Measurements from ENCODE around the gene RSKR. TPM values are rescaled to one million over a fixed set of nuclear protein-coding genes. Genes with fewer than 3 reads are reported as not detected.

Gene RSKR
- total and polyA plus RNA-seq, 9 of the 15 experiments (the other 6 are each of a cell fraction or from before 2014, with no cell fraction given) = 1.4 to 42.3 (median 16.2) TPM

DNA sequence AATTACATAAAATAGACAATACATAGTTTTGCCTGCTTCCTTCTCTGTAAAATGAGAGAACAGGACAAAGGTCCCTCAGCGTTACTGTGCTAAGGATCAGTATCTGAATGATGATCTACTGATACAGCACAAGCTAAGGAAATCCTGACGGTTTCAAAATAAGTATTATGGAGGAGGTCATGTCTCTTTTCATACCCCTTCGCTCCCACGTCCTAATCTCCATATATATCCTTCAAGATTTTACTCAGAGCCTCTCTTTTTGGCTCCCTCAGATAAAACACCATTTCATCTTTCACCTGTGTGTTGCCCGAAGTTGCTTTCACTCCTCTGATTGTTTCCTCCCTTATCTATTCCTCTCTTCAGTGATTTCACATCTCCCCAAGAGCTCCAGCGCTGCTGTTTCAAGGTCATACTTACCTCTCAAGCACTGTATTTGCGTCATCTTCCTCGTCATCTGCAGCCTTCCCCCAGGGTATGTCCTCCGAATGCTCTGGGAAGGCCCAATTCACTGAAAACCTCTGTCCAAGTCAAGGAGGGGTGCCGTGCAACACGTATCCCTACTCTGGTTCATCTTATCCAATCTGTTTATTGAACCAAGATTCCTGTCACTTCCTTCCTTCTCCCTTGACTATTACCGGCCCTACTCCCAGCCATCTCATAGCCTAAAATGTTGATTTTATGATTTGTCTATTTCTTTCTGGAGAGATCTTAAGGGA is 32.2 kb upstream of the RSKR start (continued):
- TF ChIP-seq POLR2H (tag; IDR thresholded peaks at IDR 0.05; ENCODE audit: low read depth) (peak; percentile 80), SIX5 (IDR thresholded peaks at IDR 0.05; ENCODE audit: borderline replicate concordance in 1 of 2, insufficient read depth in 1 of 2, low read depth in 1 of 2, low read length in 2 of 2) (0 out of 4 replicates have a peak, but pooled peaks of 1 of the 2 experiments have one; percentile 7), PML (IDR thresholded peaks at IDR 0.05; ENCODE audit: low read length) (0 out of 2 replicates have a peak, but pooled peaks have one; percentile 22), ESRRA (IDR thresholded peaks at IDR 0.05; ENCODE audit: borderline replicate concordance, low read depth) (peak; percentile 99), SMARCA4 (IDR thresholded peaks at IDR 0.05) (peak; percentile 74; the same call in 1 of the 2 replicates), NRF1 (conservative IDR thresholded peaks at IDR 0.05 in 1 of 2, IDR thresholded peaks at IDR 0.05 in 1 of 2) (peak; percentile 21 to 36; a peak in 2 of 4 replicates), ZNF586 (CRISPR knock-in tag; conservative IDR thresholded peaks at IDR 0.05) (no peak), SUPT5H (IDR thresholded peaks at IDR 0.05) (0 out of 2 replicates have a peak, but pooled peaks have one; percentile 51)
- TF ChIP-seq, protein P1, sequence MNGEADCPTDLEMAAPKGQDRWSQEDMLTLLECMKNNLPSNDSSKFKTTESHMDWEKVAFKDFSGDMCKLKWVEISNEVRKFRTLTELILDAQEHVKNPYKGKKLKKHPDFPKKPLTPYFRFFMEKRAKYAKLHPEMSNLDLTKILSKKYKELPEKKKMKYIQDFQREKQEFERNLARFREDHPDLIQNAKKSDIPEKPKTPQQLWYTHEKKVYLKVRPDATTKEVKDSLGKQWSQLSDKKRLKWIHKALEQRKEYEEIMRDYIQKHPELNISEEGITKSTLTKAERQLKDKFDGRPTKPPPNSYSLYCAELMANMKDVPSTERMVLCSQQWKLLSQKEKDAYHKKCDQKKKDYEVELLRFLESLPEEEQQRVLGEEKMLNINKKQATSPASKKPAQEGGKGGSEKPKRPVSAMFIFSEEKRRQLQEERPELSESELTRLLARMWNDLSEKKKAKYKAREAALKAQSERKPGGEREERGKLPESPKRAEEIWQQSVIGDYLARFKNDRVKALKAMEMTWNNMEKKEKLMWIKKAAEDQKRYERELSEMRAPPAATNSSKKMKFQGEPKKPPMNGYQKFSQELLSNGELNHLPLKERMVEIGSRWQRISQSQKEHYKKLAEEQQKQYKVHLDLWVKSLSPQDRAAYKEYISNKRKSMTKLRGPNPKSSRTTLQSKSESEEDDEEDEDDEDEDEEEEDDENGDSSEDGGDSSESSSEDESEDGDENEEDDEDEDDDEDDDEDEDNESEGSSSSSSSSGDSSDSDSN (IDR thresholded peaks at IDR 0.05; ENCODE audit: borderline replicate concordance in 1 of 2, low read depth in 2 of 2, low read length in 2 of 2) = 0 out of 4 replicates have a peak, but pooled peaks have one; percentile 21 to 55
- TF ChIP-seq, protein P2, sequence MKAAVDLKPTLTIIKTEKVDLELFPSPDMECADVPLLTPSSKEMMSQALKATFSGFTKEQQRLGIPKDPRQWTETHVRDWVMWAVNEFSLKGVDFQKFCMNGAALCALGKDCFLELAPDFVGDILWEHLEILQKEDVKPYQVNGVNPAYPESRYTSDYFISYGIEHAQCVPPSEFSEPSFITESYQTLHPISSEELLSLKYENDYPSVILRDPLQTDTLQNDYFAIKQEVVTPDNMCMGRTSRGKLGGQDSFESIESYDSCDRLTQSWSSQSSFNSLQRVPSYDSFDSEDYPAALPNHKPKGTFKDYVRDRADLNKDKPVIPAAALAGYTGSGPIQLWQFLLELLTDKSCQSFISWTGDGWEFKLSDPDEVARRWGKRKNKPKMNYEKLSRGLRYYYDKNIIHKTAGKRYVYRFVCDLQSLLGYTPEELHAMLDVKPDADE (conservative IDR thresholded peaks at IDR 0.05; ENCODE audit: control insufficient read depth, low read depth, low read length) = no peak
- TF ChIP-seq, protein P3, sequence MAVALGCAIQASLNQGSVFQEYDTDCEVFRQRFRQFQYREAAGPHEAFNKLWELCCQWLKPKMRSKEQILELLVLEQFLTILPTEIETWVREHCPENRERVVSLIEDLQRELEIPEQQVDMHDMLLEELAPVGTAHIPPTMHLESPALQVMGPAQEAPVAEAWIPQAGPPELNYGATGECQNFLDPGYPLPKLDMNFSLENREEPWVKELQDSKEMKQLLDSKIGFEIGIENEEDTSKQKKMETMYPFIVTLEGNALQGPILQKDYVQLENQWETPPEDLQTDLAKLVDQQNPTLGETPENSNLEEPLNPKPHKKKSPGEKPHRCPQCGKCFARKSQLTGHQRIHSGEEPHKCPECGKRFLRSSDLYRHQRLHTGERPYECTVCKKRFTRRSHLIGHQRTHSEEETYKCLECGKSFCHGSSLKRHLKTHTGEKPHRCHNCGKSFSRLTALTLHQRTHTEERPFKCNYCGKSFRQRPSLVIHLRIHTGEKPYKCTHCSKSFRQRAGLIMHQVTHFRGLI (CRISPR knock-in tag; IDR thresholded peaks at IDR 0.05) = 0 out of 2 replicates have a peak, but pooled peaks have one; percentile 58

Data from K562 (cell line).